ENCODE data around the gene BPI. TPM values are rescaled to one million over a fixed set of nuclear protein-coding genes. Genes with fewer than 3 reads are reported as not detected.

BPI gene
- total RNA-seq, 1 donor, result 1.4 TPM

DNA sequence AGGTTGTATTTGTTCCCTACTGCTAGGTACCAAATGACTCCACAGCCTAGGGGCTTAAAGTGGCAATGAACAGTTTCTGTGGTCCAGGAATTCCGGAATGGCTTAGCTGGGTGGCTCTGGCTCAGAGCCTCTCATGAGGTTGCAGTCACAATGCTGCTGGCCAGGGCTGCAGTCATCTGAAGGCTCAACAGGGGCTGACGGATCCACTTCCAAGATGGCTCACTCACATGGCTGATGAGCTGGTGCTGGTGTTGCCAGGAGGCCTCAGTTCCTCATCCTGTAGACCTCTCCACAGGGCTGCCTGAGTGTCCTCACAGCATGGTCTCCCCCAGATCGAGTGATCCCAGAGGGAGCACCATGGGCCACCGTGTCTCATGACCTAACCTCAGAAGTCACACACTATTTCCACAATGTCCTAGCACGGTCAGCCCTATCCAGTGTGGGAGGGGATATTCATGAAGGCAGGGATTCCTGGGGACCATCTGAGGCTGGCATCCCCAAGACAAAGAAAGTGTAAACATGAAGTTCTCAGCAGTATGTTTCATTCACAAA, 19.0 kb upstream of the BPI start:
- TF ChIP-seq, protein P1, sequence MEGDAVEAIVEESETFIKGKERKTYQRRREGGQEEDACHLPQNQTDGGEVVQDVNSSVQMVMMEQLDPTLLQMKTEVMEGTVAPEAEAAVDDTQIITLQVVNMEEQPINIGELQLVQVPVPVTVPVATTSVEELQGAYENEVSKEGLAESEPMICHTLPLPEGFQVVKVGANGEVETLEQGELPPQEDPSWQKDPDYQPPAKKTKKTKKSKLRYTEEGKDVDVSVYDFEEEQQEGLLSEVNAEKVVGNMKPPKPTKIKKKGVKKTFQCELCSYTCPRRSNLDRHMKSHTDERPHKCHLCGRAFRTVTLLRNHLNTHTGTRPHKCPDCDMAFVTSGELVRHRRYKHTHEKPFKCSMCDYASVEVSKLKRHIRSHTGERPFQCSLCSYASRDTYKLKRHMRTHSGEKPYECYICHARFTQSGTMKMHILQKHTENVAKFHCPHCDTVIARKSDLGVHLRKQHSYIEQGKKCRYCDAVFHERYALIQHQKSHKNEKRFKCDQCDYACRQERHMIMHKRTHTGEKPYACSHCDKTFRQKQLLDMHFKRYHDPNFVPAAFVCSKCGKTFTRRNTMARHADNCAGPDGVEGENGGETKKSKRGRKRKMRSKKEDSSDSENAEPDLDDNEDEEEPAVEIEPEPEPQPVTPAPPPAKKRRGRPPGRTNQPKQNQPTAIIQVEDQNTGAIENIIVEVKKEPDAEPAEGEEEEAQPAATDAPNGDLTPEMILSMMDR (IDR thresholded peaks at IDR 0.05; ENCODE audit: insufficient read depth, low read length), result no peak
- DNase-seq (ENCODE audit: low read depth), result no peak
- H3K4me3 ChIP-seq (ENCODE audit: low read depth, low read length), result no peak overlapping the region

DNA sequence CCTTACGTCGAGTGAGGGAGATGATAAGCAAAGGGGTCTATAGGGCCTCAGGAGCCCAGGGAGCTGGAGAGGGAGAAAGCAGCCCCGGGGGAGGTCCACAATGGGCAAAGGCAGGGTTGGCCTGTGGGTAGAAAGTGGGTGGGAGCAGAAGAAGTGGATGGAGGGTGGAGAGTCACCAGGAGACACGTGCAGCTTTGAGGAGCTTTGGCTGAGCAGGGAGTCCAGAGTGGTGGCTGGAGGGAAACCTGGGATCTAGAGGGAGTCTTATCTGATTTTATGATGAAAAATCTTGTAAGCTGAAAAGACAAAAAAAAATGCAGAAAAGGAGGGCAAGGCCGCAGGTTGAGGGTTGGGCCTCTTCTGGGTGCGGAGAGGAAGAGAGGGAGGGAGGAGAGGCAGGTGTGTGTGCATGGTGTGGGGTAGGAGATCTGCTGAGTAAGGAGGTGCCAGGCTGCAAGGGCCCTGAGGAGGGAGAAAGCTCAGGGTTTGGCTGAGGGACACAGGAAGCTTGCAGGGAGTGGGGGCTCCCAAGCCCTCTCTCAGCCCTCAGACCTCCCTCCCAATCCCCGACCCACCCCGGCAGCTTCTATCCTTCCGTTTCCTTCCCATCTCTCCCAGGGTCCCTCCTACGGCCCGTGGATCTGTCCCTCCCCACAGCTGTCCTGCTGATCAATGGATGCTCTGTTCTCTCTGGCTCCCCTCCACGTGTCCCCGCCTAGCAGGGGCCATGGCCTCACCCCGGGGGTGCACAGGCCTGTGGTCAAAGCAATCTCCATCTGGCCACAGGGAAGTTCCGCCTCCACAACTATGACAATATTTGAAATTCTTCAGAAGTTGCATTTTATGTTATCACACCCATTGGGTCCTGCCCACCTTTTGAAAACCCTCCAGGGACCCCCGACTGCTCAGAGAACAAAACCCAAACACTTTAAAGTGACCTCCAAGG, 17.1 kb upstream of the BPI start:
- no peak for DNase-seq (ENCODE audit: low read depth)
- TF ChIP-seq, protein P1 (IDR thresholded peaks at IDR 0.05; ENCODE audit: insufficient read depth, low read length), result no peak
- H3K4me3 ChIP-seq (ENCODE audit: low read depth, low read length), result no peak overlapping the region

DNA sequence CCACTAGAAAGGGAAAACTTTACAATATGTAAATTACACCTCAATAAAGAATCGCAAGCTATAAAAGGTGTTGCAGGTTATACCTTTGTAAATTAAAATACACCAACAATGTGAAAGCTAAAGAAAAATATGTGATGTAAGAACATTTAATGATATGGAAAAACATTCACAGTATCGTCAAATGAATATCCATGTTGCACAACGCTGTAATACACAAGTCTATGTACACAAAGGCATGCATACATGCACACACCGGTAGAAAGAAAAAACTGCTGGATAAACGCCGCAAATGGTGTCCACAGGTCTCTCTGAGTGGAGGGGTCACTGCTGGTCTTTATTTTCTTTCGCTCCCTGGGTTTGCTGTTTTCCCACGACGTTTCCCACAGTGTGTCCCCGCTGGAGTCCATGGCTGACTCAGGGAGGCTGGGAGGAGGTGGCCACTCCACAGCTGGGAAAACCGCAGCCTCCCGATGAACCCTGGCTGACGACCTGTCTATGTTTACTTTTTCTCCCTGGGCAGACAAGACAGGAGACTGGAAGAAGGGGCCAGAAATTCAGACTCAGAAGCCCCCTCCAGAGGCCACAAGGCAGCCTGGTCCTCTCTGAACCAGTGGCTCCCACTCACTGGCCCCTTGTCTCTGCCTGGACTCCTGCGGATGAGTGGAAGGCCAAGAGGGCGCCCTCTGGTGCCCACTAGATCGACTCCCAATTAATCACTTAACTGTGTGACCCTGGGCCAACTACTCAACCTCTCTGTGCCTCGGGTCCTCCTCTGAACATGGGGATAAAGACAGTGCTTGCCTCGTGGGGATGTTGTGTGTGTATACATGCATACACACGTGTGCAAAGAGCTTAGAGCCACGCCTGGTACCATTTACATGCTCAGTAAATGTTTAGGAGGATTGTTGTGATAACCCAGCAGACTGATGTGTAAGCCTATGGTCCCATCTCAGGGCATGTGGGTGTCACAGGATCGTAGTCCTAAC, 12.8 kb upstream of the BPI start:
- TF ChIP-seq, protein P1 (IDR thresholded peaks at IDR 0.05; ENCODE audit: insufficient read depth, low read length), result peak; percentile 47
- peak; percentile 60 for DNase-seq (ENCODE audit: low read depth)
- H3K4me3 ChIP-seq (ENCODE audit: low read depth, low read length), result no peak overlapping the region

DNA sequence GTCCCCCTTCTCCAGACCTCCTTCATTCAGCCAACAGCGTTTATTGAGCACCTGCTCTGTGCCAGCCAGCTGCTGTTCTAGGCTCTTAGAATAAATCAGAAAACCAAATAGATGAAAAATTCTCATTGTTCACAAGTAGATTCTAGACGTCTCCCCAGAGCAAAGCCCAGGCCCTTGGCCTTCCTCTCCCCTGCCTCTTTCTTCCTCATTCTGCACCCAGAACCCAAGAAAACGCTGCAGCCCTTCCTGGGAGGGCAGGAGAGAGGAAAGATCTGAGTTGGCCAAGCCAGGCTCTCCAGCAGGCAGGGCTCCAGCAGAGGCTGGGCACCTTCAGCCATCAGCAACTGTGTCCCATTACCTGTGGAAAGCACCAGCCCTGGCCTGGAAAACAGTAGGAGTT, 12.0 kb upstream of the BPI start:
- DNase-seq (ENCODE audit: low read depth), result no peak
- H3K4me3 ChIP-seq (ENCODE audit: low read depth, low read length), result no peak overlapping the region
- TF ChIP-seq, protein P1 (IDR thresholded peaks at IDR 0.05; ENCODE audit: insufficient read depth, low read length), result no peak

DNA sequence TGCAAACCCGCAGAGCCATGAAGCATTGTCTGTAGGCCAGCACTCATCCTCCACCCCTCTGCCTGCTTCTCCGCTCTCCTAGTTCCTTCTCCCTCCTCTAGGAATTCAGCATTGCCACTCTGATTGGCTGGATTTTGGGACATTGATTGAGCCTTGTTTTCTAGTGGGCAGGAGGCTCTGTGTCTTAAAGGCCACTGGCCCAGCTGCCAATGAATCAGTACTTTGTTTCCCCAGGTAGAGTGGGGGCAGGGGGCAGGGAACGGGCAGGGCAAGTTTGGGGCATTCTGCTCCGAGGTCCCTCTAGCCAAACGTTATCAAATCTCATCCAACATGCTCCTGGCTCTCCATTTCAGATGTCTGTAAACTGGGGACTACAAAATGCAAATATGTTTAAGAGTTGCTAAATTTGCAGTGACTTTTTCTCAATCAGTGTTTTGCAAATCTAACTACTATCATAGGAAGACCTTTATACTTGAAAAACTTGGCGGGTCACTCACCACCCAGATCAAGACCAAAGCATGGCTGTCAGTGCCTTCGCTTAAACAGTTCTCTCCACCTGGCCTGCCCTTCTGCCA, 10.4 kb upstream of the BPI start:
- H3K4me3 ChIP-seq (ENCODE audit: low read depth, low read length), result no peak overlapping the region
- TF ChIP-seq, protein P1 (IDR thresholded peaks at IDR 0.05; ENCODE audit: insufficient read depth, low read length), result no peak
- DNase-seq (ENCODE audit: low read depth), result no peak

DNA sequence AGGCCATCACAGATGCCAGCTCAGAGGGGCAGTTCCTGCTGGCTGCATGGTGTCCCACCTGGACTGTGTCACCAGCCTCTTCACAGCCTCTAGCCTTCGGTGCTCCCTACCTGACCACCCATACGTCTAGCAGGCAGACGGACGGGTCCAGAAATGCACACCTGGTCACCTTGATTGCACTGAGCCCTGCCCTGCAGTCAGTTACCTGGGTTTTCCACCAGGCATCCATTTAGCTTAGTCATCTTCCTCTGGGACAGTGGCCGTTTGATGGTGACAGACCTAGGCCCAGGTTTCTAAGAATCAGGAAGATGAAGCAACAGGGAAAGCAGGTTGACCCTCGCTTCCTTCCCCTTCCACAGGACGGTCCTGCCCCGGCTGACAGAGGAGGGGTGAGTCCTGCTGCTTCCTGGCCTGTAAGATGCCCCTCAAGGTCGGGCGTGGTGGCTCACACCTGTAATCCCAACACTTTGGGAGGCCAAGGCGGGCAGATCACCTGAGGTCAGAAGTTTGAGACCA, 9.8 kb upstream of the BPI start:
- TF ChIP-seq, protein P1 (IDR thresholded peaks at IDR 0.05; ENCODE audit: insufficient read depth, low read length), result no peak
- no peak overlapping the region for H3K4me3 ChIP-seq (ENCODE audit: low read depth, low read length)
- no peak for DNase-seq (ENCODE audit: low read depth)

All from fibroblast of the aortic adventitia (primary cell).